Adipocyte (in vitro differentiated cells): ENCODE data around the gene TMEM204.

ENCODE experiments used
- DNase-seq: peaks from one replicate; pipeline ENCODE4 v3.0.0-alpha.2; 2015; ENCODE audit warnings: low read depth
- H3K27me3 ChIP-seq: replicated peaks from 2 replicates; pipeline ENCODE4 v1.7.0; 2013; ENCODE audit warnings: mild to moderate bottlenecking, low read length, moderate library complexity; ENCODE audit not compliant: control insufficient read depth, insufficient read depth
- H3K36me3 ChIP-seq: 2 replicates; pipeline ENCODE4 v1.7.0; 2013; ENCODE audit warnings: low read length, mild to moderate bottlenecking, moderate library complexity; ENCODE audit not compliant: control insufficient read depth, insufficient read depth, severe bottlenecking
- H3K4me1 ChIP-seq: 2 replicates; pipeline ENCODE4 v1.7.0; 2013; ENCODE audit warnings: mild to moderate bottlenecking, low read length, moderate library complexity; ENCODE audit not compliant: control insufficient read depth, insufficient read depth
- H3K4me3 ChIP-seq: 2 replicates; pipeline ENCODE4 v1.7.0; 2013; ENCODE audit warnings: mild to moderate bottlenecking, low read length, moderate library complexity
- H3K9ac ChIP-seq: 2 replicates; pipeline ENCODE4 v1.7.0; 2013; ENCODE audit warnings: mild to moderate bottlenecking, low read length, moderate library complexity
- H3K9me3 ChIP-seq: 2 replicates; pipeline ENCODE4 v1.7.0; 2013; ENCODE audit warnings: mild to moderate bottlenecking, low read length, moderate library complexity; ENCODE audit not compliant: control insufficient read depth

The TMEM204 gene

GRCh38 chr16:1526608-1527555 is 6.6 kb upstream of the TMEM204 start:
- no peaks in the 10 kb centered on the region for H3K9me3 ChIP-seq
- no peaks in the 10 kb centered on the region for H3K27me3 ChIP-seq
- no peak overlapping the region for H3K9ac ChIP-seq
- H3K4me3 ChIP-seq, result no peak overlapping the region
- DNase-seq, result no peak
- H3K4me1 ChIP-seq, result peaks cover 25% of the 10 kb centered on the region
- H3K36me3 ChIP-seq, result peaks cover 5% of the 10 kb centered on the region

DNA sequence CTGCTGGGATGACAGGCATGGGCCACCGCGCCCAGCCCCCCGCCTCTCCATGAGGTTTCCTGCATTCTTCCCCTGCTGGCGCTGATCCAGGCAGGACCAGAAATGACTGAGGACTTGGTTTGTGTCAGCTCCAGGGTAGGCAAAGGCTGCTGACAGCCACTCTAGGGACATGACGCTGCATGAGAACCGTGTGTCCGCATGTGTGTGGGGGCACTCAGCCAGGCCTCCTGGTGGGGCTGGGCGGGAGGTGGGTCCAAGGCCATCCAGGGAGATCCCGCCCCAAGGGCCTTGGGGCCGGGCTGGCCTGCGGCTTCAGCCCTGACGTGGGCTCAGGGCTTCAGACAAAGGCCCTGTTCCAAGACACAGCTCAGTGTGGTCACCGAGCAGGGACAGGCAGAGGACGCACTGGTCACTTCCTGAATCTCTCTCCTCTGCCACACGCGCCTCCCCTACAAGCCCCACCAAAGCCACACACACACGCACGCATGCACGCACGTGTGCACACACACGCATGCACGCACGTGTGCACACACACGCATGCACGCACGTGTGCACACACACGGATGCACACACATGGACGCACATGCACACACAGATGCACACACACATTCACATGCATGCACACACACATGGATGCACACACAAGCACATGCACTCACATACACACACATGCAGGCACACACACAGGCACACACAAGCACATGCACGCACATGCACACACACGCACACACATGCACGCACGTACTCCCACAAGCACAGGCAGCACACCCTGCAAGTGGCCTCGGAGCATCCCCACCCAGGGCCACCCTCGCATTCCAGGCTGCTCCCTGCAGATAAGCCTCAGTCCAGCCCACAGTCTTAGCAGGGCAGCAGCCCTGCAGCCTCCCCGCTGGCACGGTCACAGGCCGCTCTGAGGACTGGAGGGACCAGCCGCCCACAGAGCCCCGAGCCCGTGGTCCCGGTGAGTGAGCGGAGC is 5.3 kb upstream of the TMEM204 start:
- Histone ChIP-seq H3K4me3 (no peak overlapping the region), H3K9ac (no peak overlapping the region), H3K27me3 (no peaks in the 10 kb centered on the region), H3K9me3 (no peaks in the 10 kb centered on the region), H3K4me1 (peaks cover 38% of the 10 kb centered on the region), H3K36me3 (peaks cover 5% of the 10 kb centered on the region)
- no peak for DNase-seq

DNA sequence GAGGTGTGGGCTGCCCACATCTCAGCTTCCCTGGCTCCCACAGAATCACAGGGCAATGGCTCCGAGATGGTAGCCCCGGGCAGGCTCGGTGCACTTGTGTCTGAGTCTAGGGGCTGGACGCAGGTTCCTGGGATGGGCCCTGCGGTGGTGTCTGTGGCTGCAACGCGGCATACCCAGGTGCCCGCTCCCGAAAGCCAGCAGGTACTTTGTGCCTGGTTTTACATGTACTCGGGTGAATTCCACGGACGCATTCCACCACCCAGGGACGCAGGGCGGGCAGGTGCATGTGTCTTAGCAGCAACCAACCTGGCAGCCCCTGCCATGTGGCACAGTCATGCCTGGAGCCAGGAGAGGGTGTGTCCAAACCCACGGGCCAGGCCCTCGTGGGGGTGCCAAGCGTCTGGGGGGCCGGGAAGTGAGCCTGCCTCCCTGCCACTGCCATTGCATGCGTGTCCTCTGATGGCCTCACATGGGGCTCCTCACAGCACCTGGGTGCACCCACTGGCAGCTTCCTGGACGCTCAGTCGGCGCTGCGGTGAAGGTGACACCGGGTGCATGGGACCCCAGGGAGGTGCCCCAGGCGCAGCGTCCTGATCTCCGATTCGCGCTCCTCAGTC is 4.4 kb upstream of the TMEM204 start:
- H3K4me1 ChIP-seq, result peaks cover 40% of the 10 kb centered on the region
- H3K4me3 ChIP-seq, result no peak overlapping the region
- DNase-seq, result no peak

DNA sequence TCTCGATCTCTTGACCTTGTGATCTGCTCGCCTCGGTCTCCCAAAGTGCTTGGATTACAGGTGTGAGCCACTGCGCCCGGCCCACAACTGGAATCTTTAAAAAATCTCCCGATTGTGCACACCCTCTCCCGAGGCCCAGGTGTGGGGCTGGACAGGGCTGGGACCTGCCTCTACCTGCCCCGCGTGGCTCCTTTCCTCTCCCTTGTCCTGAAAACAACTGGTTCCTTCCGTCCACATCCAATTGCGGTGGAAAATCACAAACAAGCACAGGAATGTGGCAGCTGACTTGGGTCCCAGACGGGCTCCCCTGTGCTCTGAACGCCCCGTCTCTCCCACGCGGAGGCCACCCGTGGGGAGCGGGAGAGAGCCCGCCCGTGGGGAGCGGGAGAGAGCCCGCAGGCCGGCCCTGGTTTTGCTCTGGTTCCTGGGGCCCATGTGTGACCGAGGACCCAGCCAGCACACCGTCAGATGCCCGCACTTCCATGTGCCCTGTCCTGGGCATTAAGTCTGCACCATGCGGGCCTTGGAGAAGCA is 3.0 kb upstream of the TMEM204 start:
- Histone ChIP-seq H3K9ac (peak overlapping the region; percentile 73), H3K27me3 (no peaks in the 10 kb centered on the region), H3K4me1 (peaks cover 46% of the 10 kb centered on the region), H3K36me3 (no peaks in the 10 kb centered on the region), H3K9me3 (no peaks in the 10 kb centered on the region), H3K4me3 (peak overlapping the region; percentile 44)
- DNase-seq, result no peak

More for the DNA sequence above, 4.4 kb upstream of the TMEM204 start:
- H3K9me3 ChIP-seq, result no peaks in the 10 kb centered on the region
- peaks cover under 1% of the 10 kb centered on the region for H3K36me3 ChIP-seq
- H3K9ac ChIP-seq, result no peak overlapping the region
- no peaks in the 10 kb centered on the region for H3K27me3 ChIP-seq

GRCh38 chr16:1530883-1531637 is 2.4 kb upstream of the TMEM204 start:
- Histone ChIP-seq H3K4me1 (peaks cover 50% of the 10 kb centered on the region), H3K27me3 (no peaks in the 10 kb centered on the region)

GRCh38 chr16:1531638-1531910 is 1.9 kb upstream of the TMEM204 start:
- Histone ChIP-seq H3K9ac (peak overlapping the region; percentile 73), H3K27me3 (no peaks in the 10 kb centered on the region), H3K4me1 (peaks cover 50% of the 10 kb centered on the region), H3K4me3 (no peak overlapping the region), H3K9me3 (no peaks in the 10 kb centered on the region), H3K36me3 (peaks cover under 1% of the 10 kb centered on the region)
- DNase-seq, result no peak

More at GRCh38 chr16:1530883-1531637, 2.4 kb upstream of the TMEM204 start:
- Histone ChIP-seq H3K9ac (peak overlapping the region; percentile 73), H3K4me3 (peak overlapping the region; percentile 44), H3K9me3 (no peaks in the 10 kb centered on the region), H3K36me3 (no peaks in the 10 kb centered on the region)
- peak; percentile 94 for DNase-seq

- Histone ChIP-seq H3K9ac (peak overlapping the region; percentile 24), H3K27me3 (no peaks in the 10 kb centered on the region), H3K4me3 (no peak overlapping the region), H3K36me3 (peaks cover 7% of the 10 kb centered on the region), H3K9me3 (no peaks in the 10 kb centered on the region), H3K4me1 (peaks cover 50% of the 10 kb centered on the region)
- DNase-seq, result peak; percentile 50
Measured at GRCh38 chr16:1532081-1532760, 1.2 kb upstream of the TMEM204 start.

- no peaks in the 10 kb centered on the region for H3K9me3 ChIP-seq
- H3K4me3 ChIP-seq, result peak overlapping the region; percentile 80
- peaks cover 8% of the 10 kb centered on the region for H3K36me3 ChIP-seq
- peaks cover 48% of the 10 kb centered on the region for H3K4me1 ChIP-seq
- peak overlapping the region; percentile 88 for H3K9ac ChIP-seq
- no peak for DNase-seq
- H3K27me3 ChIP-seq, result no peaks in the 10 kb centered on the region
Measured at GRCh38 chr16:1532771-1533170, 695 bp upstream of the TMEM204 start.

DNA sequence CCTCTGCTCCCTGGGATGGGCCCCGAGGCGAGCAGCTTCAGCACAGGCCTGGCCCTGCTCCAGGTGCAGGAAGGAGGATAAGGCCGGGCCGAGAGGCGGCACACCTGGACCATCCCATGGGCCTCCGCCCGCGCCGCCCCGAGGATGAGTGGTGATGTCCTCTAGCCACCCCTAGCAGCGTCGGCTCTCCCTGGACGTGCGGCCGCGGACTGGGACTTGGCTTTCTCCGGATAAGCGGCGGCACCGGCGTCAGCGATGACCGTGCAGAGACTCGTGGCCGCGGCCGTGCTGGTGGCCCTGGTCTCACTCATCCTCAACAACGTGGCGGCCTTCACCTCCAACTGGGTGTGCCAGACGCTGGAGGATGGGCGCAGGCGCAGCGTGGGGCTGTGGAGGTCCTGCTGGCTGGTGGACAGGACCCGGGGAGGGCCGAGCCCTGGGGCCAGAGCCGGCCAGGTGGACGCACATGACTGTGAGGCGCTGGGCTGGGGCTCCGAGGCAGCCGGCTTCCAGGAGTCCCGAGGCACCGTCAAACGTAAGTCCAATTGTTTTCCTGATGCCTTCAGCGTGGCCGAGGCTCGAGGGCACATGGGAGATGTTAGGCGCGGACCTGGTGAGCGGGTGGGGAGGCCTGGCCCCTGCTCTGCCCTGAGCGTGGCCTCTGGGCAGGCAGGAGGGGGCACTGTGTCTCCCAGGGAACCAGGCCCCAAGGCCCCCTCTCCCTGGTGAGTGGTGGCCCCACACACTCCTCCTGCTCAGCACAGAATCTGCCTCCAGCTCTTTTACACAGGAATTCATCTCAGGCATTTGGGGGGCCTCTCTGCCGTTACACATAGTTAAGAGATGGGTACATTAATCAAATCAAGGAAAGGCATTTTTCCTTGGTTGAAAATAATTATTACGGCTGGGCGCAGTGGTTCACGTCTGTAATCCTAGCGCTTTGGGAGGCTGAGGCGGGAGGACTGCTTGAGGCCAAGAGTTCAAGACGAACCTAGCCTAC is 855 bp downstream of the TMEM204 start:
- H3K9me3 ChIP-seq, result no peaks in the 10 kb centered on the region
- no peaks in the 10 kb centered on the region for H3K27me3 ChIP-seq
- H3K36me3 ChIP-seq, result peaks cover 16% of the 10 kb centered on the region
- H3K4me3 ChIP-seq, result peak overlapping the region; percentile 80
- peaks cover 41% of the 10 kb centered on the region for H3K4me1 ChIP-seq
- DNase-seq, result peak; percentile 60
- H3K9ac ChIP-seq, result peak overlapping the region; percentile 88
